GM12872 (cell line): ENCODE measurements around the gene SLC46A3.

ENCODE experiments used
- TF ChIP-seq, protein P1 (sequence below): IDR thresholded peaks from 3 replicates; pipeline ENCODE4 v1.5.1; 2011; ENCODE audit warnings: low read depth, mild to moderate bottlenecking, low read length, moderate library complexity; ENCODE audit not compliant: insufficient read depth

The SLC46A3 gene

GRCh38 chr13:28743020-28743419 lies 24.2 kb upstream of the SLC46A3 start:
- TF ChIP-seq, protein P1, sequence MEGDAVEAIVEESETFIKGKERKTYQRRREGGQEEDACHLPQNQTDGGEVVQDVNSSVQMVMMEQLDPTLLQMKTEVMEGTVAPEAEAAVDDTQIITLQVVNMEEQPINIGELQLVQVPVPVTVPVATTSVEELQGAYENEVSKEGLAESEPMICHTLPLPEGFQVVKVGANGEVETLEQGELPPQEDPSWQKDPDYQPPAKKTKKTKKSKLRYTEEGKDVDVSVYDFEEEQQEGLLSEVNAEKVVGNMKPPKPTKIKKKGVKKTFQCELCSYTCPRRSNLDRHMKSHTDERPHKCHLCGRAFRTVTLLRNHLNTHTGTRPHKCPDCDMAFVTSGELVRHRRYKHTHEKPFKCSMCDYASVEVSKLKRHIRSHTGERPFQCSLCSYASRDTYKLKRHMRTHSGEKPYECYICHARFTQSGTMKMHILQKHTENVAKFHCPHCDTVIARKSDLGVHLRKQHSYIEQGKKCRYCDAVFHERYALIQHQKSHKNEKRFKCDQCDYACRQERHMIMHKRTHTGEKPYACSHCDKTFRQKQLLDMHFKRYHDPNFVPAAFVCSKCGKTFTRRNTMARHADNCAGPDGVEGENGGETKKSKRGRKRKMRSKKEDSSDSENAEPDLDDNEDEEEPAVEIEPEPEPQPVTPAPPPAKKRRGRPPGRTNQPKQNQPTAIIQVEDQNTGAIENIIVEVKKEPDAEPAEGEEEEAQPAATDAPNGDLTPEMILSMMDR = no peak

DNA sequence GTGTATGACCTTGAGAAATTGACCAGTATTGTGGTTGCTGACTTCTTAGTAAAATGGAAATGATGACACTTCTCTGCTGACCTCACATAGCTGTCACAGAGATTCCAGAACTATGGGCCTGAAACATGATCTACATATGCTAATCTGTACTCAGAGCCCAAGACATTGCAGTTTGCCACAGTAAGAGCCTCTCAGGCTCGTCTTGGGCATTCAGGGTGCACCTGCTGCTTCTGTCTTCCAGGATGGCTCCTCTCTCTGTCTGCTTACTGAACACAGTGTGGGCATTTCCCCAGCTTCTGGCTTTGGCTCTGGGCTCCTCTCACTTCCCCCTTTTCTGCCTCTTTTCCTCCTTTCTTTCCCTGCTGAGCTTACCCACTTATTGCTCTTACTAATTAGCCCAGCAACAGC lies 22.3 kb upstream of the SLC46A3 start:
- TF ChIP-seq, protein P1 = no peak

GRCh38 chr13:28739376-28739775 lies 20.6 kb upstream of the SLC46A3 start:
- TF ChIP-seq, protein P1 = no peak

GRCh38 chr13:28735481-28736029 lies 16.8 kb upstream of the SLC46A3 start:
- TF ChIP-seq, protein P1 = no peak

DNA sequence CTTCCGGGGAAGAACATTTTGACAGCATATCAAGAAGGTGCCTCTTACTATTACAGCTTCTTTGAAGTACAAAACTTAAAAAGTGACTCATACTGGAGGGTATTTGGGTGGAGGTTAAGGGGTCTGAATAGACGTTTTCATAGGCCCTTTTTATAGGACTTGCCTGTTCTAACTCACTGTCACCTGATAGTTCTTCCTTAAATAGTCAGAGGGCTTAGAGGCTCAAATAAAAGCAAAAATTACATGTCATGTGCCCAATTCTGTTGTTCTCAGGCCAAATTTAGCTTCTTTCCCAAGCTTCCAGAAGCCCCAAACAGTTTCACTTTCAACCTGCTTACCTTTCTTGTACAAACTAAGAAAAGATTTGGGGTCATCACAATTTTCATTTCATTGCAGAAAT lies 16.1 kb upstream of the SLC46A3 start:
- TF ChIP-seq, protein P1 = no peak

- TF ChIP-seq, protein P1 = no peak
Observed at GRCh38 chr13:28730762-28731161, 12.0 kb upstream of the SLC46A3 start.

DNA sequence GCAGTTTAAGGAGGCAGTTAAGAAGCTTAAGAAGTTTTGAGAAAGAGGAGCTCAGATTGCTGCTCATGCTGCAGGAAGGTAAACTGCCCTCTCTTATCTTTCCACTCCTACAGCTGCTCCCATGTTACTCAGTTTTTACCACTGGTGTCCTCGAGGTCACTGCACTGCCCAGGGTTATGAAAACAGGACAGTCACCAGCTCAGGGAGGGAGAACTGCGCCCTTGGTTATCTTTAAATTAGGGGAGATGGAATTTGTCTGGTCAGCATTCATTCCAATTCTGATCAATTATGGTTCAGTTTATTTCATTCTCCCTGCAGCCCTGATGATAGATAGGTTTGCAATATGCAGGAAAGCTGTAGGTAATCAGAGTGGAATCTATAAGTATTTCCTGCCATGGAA lies 10.8 kb upstream of the SLC46A3 start:
- TF ChIP-seq, protein P1 = no peak
